Neural cell (in vitro differentiated cells): ENCODE results near the gene DNAH8. TPM values are rescaled to one million over a fixed set of nuclear protein-coding genes. Genes with fewer than 3 reads are reported as not detected.

Experiments
- H2AFZ ChIP-seq: fragments of 200-600, 300-800 bp; sonication (generic), shearing (Covaris generic); 2 replicates; pipeline ENCODE4 v1.6.0; 2014; ENCODE audit warnings: low read depth, mild to moderate bottlenecking, antibody characterized with exemption, low read length, moderate library complexity
- H3F3A ChIP-seq: fragments of 200-600 bp; shearing (Covaris generic); 2 replicates; pipeline ENCODE4 v1.6.1; 2016; ENCODE audit warnings: mild to moderate bottlenecking, moderate library complexity, mixed read lengths, antibody characterized with exemption, low read length; ENCODE audit not compliant: insufficient read depth, poor library complexity, severe bottlenecking
- H3K27ac ChIP-seq: fragments of 200-600, 300-800 bp; sonication (generic), shearing (Covaris generic); 2 replicates; pipeline ENCODE4 v1.5.1; 2014; ENCODE audit warnings: mild to moderate bottlenecking, low read length, moderate library complexity
- H3K27me3 ChIP-seq: fragments of 300-800, 200-600 bp; sonication (generic), shearing (Covaris generic); 2 replicates; pipeline ENCODE4 v1.6.0; 2014; ENCODE audit warnings: mild to moderate bottlenecking, low read depth, low read length, moderate library complexity; ENCODE audit not compliant: insufficient read depth
- H3K36me3 ChIP-seq: fragments of 300-800, 200-600 bp; sonication (generic), shearing (Covaris generic); 2 replicates; pipeline ENCODE4 v1.5.1; 2014; ENCODE audit warnings: mild to moderate bottlenecking, antibody characterized with exemption, low read length, moderate library complexity; ENCODE audit not compliant: insufficient read depth
- H3K4me2 ChIP-seq: fragments of 300-800, 200-600 bp; sonication (generic), shearing (Covaris generic); 2 replicates; pipeline ENCODE4 v1.6.0; 2014; ENCODE audit warnings: mild to moderate bottlenecking, low read length
- H3K4me3 ChIP-seq: fragments of 300-800, 200-600 bp; sonication (generic), shearing (Covaris generic); 2 replicates; pipeline ENCODE4 v1.5.1; 2014; ENCODE audit warnings: mild to moderate bottlenecking, low read length, moderate library complexity
- H3K79me2 ChIP-seq: fragments of 200-600 bp; shearing (Covaris generic); replicated peaks from 2 replicates; pipeline ENCODE4 v1.6.0; 2014; ENCODE audit warnings: mild to moderate bottlenecking, low read length, moderate library complexity; ENCODE audit not compliant: insufficient read depth
- H3K9ac ChIP-seq: fragments of 300-800, 200-600 bp; sonication (generic), shearing (Covaris generic); 2 replicates; pipeline ENCODE4 v1.6.1; 2016; ENCODE audit warnings: mild to moderate bottlenecking, low read length, mixed read lengths
- H3K9me2 ChIP-seq: fragments of 200-600 bp; shearing (Covaris generic); 2 replicates; pipeline ENCODE4 v1.6.1; 2016; ENCODE audit warnings: mild to moderate bottlenecking, low read length, mixed read lengths; ENCODE audit not compliant: insufficient read depth
- H3K9me3 ChIP-seq: fragments of 200-600, 300-800 bp; sonication (generic), shearing (Covaris generic); 2 replicates; pipeline ENCODE4 v1.6.1; 2016; ENCODE audit warnings: mild to moderate bottlenecking, mixed run types, low read length, moderate library complexity, mixed read lengths
- H4K20me1 ChIP-seq: fragments of 200-600 bp; shearing (Covaris generic); 2 replicates; pipeline ENCODE4 v1.6.1; 2016; ENCODE audit warnings: mild to moderate bottlenecking, mixed run types; ENCODE audit not compliant: insufficient read depth
- CTCF ChIP-seq: fragments of 450-650 bp; IDR thresholded peaks from 2 replicates; pipeline ENCODE4 v1.5.1; 2014; ENCODE audit warnings: antibody characterized with exemption, mild to moderate bottlenecking, moderate library complexity; ENCODE audit not compliant: poor library complexity, severe bottlenecking
- EP300 ChIP-seq: fragments of 450-650 bp; conservative IDR thresholded peaks from 2 replicates; pipeline ENCODE4 v1.6.1; 2014; ENCODE audit warnings: antibody characterized with exemption, mild to moderate bottlenecking, moderate library complexity; ENCODE audit not compliant: poor library complexity, severe bottlenecking
- EZH2 ChIP-seq: fragments of 200-600, 300-800 bp; shearing (Covaris generic), sonication (generic); IDR thresholded peaks from 2 replicates; pipeline ENCODE4 v1.6.1; 2014; ENCODE audit warnings: antibody characterized with exemption, low read length, borderline replicate concordance, mild to moderate bottlenecking; ENCODE audit not compliant: insufficient read depth, poor library complexity, severe bottlenecking
- MXI1 ChIP-seq: fragments of 450-650 bp; conservative IDR thresholded peaks from 2 replicates; pipeline ENCODE4 v1.6.1; 2014; ENCODE audit warnings: antibody characterized with exemption, mild to moderate bottlenecking; ENCODE audit not compliant: poor library complexity, severe bottlenecking
- POLR2AphosphoS5 ChIP-seq: IDR thresholded peaks from 2 replicates; pipeline ENCODE4 v1.6.1; 2012
- RAD21 ChIP-seq: fragments of 450-650 bp; conservative IDR thresholded peaks from 2 replicates; pipeline ENCODE4 v1.6.1; 2014; ENCODE audit warnings: antibody characterized with exemption, mild to moderate bottlenecking, moderate library complexity
- REST ChIP-seq: IDR thresholded peaks from 2 replicates; pipeline ENCODE4 v1.6.1; 2012; ENCODE audit warnings: borderline replicate concordance
- SMC3 ChIP-seq: fragments of 450-650 bp; conservative IDR thresholded peaks from 2 replicates; pipeline ENCODE4 v1.6.1; 2014; ENCODE audit warnings: antibody characterized with exemption, mild to moderate bottlenecking, moderate library complexity; ENCODE audit not compliant: poor library complexity
- polyA plus RNA-seq: library from polyadenylated mRNA; depleted of rRNA; stranded (reverse); fragments of >200 nt; gene quantifications from 2 replicates; pipeline ENCODE4 v1.2.3, GENCODE V29; 2014

Gene DNAH8
- polyA plus RNA-seq, 1 donor from 2014 or later = 0.07 TPM

GRCh38 chr6:38753707-38754106 lies 38.6 kb downstream of the DNAH8 start:
- H3K27me3 ChIP-seq = no peaks in the 10 kb centered on the region
- H3K36me3 ChIP-seq = no peaks in the 10 kb centered on the region
- H3K9me2 ChIP-seq = no peaks in the 10 kb centered on the region
- no peak overlapping the region for H3K4me3 ChIP-seq
- no peaks in the 10 kb centered on the region for H3K79me2 ChIP-seq
- H3K27ac ChIP-seq = no peak overlapping the region
- TF ChIP-seq SMC3 (no peak), RAD21 (no peak), EZH2 (no peak), REST (no peak), CTCF (no peak), MXI1 (no peak), EP300 (no peak), POLR2AphosphoS5 (no peak)
- no peaks in the 10 kb centered on the region for H3K9me3 ChIP-seq
- H2AFZ ChIP-seq = no peak overlapping the region
- no peaks in the 10 kb centered on the region for H4K20me1 ChIP-seq
- H3K9ac ChIP-seq = no peak overlapping the region
- no peaks in the 10 kb centered on the region for H3F3A ChIP-seq
- H3K4me2 ChIP-seq = no peak overlapping the region

- TF ChIP-seq CTCF = no peak
- no peak for TF ChIP-seq RAD21
- no peak for TF ChIP-seq MXI1
- no peak for TF ChIP-seq POLR2AphosphoS5
- Histone ChIP-seq H3K4me2 (no peak overlapping the region), H3F3A (no peaks in the 10 kb centered on the region), H3K79me2 (no peaks in the 10 kb centered on the region), H3K9me3 (no peaks in the 10 kb centered on the region), H3K9ac (no peak overlapping the region), H4K20me1 (no peaks in the 10 kb centered on the region), H2AFZ (no peak overlapping the region), H3K9me2 (no peaks in the 10 kb centered on the region), H3K4me3 (no peak overlapping the region), H3K27ac (no peak overlapping the region), H3K27me3 (no peaks in the 10 kb centered on the region), H3K36me3 (no peaks in the 10 kb centered on the region)
Measured at GRCh38 chr6:38755207-38755606, 40.1 kb downstream of the DNAH8 start.
